Posterior cingulate gyrus (tissue), 11 donors: ENCODE data around the gene COL15A1.

Experiments used
- DNase-seq, 10 donors: peaks; one replicate each; pipeline versions ENCODE4 v3.0.0 to v3.0.0-alpha.2; 2020 to 2021; ENCODE audit warnings: mixed read lengths in 3 of 10
- intact Hi-C: fragments of 100-400 bp; cut with DNase I; formaldehyde crosslinking; loops from one replicate; pipeline ENCODE4 v1.15.1; 2023

Gene COL15A1

DNA sequence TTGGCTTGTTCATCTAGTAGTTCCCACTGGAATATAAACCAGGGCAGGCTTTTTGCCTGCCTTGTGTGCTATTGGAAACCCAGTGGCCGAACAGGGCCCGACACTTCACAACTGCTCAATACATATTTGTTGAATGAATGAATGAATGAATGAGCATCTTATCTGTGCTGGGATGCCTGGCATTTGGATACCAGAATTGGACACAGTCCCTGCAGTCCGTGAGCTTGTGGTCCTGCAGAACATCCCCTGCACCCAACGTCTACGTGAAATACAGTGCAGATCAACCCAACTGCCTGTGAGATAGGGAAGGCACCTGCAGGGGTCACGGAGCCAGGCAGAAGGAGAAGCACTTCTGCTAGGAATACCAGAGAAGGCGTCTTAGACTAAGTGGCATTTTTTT is 30.0 kb upstream of the COL15A1 start:
- intact Hi-C loops = no loop called here
- DNase-seq = no peak

DNA sequence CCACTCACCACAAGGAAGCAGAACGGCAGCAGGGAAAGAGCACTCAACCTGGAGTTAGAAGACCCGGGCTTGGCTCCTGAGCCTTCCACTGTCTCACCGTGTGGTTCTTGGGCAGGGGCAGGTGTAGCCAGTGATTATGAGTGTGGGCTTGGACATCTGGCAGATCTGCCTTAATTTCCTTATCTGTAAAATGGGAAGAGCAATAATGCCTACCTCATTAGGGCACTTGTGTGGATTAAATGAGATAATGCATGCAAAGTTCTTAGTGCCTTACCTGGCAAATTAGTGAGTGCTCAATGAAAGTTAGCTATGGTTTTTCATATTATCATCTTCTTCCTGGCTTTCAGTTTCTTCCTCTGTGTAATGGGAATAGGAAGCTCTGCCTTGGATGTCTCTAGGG is 28.1 kb upstream of the COL15A1 start:
- intact Hi-C loops = no loop called here
- no peak for DNase-seq

- peak in 1 of 10 donors; percentile 84 for DNase-seq
- intact Hi-C loops = no loop called here
Measured at GRCh38 chr9:98916660-98917059, 27.0 kb upstream of the COL15A1 start.

- no peak for DNase-seq
- intact Hi-C loops = no loop called here
Measured at GRCh38 chr9:98917746-98918487, 25.8 kb upstream of the COL15A1 start.

DNA sequence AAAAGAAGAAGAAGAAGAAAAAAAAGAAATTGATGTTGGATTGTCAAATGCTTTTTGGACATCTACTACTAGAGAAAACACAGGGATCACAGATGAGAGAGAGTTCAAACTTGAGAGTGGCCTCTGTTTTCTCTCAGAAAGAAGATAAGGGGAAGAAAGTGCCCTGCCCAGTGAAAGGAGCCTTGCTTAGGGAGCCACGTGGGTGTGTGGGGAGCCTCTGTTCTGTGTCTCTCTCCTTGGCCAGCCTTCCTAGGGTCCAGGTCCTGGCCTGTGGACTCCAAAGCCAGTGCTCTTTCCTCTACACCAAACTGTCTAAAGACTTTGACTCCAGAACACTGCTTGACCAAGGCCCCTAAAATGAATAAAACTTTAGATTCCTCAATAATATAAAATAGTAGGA is 22.0 kb upstream of the COL15A1 start:
- no peak for DNase-seq
- intact Hi-C loops = no loop called here

DNA sequence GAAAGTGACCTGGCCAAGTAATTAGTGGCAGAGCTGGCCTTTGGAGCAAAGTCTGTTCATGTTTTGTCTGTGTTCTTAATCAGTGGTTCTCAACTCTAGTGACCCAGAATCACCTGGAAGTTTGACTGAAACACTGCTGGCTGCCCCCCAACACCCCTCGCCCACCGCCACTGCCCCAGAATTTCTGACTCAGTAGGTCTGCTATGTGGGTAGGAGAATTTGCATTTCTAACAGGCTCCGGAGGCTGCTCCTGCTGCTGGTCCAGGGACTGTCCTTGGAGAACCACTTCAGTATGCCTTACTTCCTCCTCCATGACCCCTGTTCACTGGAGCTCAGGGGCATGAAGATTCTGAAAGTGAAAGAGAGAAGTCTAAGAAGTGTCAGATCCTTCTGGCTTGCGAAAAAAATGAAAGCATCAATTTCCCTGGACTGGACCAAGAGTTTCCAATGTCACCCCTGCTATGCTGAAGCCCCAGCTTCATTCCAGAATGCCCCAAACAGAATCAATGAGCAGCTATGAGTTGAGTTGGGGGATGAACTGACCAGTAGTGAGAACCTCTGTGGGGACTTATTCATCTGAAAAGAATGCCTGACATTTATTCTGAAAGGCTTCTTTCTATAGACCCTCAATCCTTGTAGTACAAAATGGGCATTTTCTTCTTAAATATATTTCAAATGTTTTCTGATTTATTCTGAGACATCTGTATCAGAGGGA is 20.8 kb upstream of the COL15A1 start:
- intact Hi-C loops = no loop called here
- no peak for DNase-seq

DNA sequence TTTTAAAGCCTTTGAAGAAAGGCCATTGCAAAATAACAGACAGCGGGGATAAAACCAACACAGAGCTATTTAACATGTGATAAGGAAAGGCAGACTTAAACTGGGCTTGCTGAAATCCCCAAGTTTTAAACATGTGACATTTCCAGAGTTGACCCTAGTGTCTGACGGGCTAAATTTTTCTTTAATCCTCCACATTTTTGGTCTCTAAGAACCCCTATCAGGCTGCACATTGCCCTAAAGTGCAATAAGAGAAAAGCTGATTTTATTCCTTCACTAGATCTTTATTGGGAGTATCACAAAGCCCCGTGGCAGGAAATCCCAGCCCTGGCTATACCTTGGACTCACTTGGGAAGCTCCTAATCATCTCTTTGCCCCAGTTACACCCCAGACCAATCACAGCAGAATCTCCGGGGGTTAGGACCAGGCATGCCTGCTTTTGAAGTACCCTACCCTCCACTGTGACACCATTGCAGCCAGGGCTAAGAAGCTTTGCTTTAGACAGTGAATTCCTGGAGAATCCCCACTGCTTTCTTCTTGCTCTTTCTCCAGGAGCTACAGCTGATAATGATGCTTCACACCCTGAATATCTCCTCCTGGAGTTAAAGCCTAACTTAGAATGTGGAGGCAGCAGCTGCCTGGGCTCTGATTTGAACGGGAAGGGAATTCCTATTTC is 20.1 kb upstream of the COL15A1 start:
- intact Hi-C loops = no loop called here

GRCh38 chr9:98924946-98925820 is 18.5 kb upstream of the COL15A1 start:
- no peak for DNase-seq
- intact Hi-C loops = no loop called here

More for the DNA sequence above, 20.1 kb upstream of the COL15A1 start:
- DNase-seq = no peak

DNA sequence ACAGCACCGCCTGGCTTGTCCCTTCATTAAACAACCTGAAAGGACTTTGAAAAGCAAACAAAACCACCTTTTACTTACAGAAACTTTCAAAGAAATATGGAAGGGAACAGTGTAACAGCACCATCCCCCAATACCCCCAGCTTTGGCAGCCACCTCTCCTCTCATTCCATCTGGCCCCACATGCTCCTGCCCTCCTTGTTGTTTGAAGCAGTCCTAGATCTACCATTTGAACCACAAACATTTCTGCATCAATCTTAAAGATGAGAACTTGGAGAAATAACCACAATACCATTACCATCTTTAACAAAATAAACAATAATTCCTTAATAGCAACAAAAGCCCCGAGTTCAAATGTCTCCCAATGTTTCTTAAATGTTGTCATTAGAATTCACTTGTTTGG is 17.8 kb upstream of the COL15A1 start:
- DNase-seq = no peak
- intact Hi-C loops = no loop called here

DNA sequence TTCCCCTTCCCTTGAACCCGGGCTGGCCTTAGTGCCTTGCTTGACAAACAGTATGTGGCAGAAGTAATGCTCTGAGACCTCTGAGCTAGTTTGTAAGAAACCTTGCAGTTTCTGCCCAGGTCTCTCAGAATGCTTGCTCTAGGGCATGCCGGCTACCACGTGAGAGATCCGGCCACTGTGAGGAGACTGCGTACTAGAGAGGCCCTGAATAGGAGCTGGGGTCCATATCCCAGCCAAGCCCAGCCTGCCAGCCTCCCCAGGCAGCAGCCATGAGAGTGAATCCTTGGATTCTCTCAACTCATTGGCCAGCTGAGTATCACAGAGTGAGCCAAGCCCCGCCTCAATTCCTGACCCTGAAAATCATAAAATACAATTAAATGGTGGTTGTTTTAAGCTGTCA is 16.0 kb upstream of the COL15A1 start:
- intact Hi-C loops = no loop called here
- no peak for DNase-seq

DNA sequence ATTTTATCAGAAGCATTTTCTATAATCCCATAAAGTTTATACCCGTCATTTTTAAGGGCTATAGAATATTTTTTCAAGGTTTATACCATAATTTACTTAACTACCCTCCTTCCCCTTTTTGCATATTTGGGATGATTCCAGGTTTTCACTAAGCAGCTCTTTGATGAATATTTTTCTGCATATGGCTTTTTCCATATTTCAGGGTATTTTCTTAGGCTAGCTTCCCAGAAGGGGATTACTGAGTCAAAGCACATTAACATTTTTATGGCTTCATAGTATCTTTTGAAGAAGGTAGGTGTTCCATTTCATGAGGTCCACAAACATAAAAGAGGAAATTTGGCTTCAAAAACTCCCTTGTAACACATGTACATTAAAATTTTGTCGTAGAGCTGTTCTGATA is 14.6 kb upstream of the COL15A1 start:
- DNase-seq = no peak
- intact Hi-C loops = loop anchor here (1.0 kb wide), 1 partner anchor 30 kb away; no protein-coding TSS in a partner anchor

- intact Hi-C loops = loop anchor here (1.0 kb wide), 1 partner anchor 31 kb away; no protein-coding TSS in a partner anchor
- DNase-seq = no peak
Measured at GRCh38 chr9:98929895-98930341, 13.8 kb upstream of the COL15A1 start.

- intact Hi-C loops = no loop called here
- no peak for DNase-seq
Measured at GRCh38 chr9:98930792-98931191, 12.9 kb upstream of the COL15A1 start.

DNA sequence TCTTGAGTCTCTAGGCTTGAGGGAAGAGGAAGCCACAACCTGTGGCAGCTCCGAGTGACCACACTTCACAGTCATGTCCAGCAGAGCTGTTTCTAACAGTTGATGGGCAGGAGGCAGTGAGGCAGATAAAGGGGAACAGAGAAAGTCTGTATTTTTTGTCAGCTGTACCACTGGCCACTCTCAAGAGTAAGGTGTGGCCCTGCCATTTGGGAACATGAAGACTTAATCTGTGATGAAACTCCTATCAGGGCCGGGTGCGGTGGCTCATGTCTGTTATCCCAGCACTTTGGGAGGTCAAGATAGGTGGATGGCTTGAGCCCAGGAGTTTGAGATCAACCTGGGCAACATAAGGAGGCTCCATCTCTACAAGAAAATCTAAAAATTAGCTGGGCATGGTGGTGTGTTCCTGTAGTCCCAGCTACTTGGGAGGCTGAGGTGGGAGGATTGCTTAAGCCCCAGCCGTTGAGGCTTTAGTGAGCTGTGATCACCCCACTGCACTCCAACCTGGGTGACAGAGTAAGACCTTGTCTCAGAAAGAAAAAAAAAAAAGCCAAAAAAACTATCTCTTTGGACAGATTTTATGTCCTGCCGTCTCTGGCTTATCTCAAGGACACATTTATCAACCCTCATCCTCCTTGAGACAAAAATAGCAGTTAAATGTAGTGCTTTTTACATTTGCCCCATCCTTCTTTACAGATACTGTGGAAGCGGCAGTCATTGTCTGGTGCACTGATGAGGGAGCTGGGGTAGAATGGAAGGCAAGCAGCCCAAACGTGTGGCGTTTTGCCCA is 11.9 kb upstream of the COL15A1 start:
- DNase-seq = no peak
- intact Hi-C loops = no loop called here

GRCh38 chr9:98933185-98933584 is 10.5 kb upstream of the COL15A1 start:
- intact Hi-C loops = no loop called here
- DNase-seq = no peak

DNA sequence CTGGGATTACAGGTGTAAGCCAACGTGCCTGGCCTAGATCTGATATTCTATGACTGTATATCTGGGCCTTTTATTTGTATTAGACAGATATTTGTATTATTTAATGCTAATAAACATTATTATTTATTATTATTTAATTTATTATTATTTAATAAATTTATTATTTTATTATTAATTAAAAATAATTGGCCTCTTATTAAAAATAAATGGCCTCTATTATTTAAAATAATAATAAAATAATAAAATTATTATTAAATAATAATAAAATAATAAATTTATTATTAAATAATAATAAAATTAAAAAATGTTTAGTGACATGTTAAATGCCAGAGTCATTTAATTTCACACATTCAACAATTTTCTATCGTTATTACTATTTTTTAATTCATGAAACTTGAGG is 9.8 kb upstream of the COL15A1 start:
- DNase-seq = no peak
- intact Hi-C loops = no loop called here

DNA sequence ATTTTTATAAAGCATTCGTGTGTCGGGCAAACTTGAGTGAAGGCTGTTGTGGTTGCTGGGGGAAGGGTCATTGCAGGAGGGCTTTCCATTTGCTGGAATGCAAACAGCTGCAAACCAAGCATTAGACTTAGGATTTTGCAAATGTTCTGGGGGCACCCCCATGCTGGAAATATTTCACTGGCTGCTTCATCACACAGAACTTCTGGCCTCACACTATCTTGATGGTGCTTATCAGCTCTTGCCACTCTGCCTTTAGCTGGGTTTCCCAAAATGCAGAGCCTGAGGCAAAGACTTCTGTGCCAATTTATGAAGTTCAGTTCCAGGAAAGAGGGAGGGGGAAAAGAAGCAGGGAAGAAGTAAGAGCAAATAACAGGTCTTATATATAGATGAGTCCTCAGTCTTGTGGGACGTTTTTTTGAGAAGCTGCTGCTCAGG is 8.6 kb upstream of the COL15A1 start:
- no peak for DNase-seq

GRCh38 chr9:98940276-98940675 is 3.4 kb upstream of the COL15A1 start:
- intact Hi-C loops = no loop called here

More for the DNA sequence above, 8.6 kb upstream of the COL15A1 start:
- intact Hi-C loops = no loop called here

DNA sequence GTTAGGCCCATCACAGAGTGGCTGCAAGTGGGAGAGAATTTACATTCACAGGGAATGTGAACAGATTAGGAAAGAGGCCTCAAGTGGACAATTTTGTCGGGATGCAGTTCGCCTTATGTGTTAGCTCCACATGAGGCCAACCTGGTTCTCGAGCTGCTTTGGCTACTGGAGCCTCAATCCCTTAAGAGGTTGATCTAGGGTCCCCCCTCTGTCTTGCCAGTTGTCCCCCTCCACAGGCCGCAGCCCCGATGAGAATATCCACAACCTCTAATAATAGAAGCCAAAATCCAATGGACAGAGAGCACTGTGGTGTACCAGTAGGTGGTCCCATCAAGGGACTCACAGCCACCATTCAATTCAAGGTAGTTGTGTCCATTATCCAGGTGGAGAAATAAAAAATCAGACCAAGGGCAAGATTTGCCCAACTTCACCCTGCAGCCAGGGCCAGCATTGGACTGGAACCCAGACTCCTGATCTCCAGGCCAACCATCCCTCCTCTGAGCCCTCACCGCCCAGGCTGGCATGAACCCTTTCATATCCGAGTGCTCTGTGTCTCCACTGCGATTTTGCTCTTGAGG is 1.7 kb upstream of the COL15A1 start:
- intact Hi-C loops = no loop called here
- DNase-seq = no peak

More at GRCh38 chr9:98940276-98940675, 3.4 kb upstream of the COL15A1 start:
- DNase-seq = no peak
